Activated T-cell treated with anti-CD3 and anti-CD28 coated beads for 24 hours (primary cell): ENCODE measurements around the gene SFN.
"Not testable (repeated sequence)": the region's sequence is repeated elsewhere in the genome, so short reads cannot be mapped to it uniquely, and the experiment has no call there.

ENCODE experiments used
- DNase-seq: peaks from one replicate; pipeline ENCODE4 v3.0.0-alpha.2; 2020; ENCODE audit warnings: low read depth

SFN gene

DNA sequence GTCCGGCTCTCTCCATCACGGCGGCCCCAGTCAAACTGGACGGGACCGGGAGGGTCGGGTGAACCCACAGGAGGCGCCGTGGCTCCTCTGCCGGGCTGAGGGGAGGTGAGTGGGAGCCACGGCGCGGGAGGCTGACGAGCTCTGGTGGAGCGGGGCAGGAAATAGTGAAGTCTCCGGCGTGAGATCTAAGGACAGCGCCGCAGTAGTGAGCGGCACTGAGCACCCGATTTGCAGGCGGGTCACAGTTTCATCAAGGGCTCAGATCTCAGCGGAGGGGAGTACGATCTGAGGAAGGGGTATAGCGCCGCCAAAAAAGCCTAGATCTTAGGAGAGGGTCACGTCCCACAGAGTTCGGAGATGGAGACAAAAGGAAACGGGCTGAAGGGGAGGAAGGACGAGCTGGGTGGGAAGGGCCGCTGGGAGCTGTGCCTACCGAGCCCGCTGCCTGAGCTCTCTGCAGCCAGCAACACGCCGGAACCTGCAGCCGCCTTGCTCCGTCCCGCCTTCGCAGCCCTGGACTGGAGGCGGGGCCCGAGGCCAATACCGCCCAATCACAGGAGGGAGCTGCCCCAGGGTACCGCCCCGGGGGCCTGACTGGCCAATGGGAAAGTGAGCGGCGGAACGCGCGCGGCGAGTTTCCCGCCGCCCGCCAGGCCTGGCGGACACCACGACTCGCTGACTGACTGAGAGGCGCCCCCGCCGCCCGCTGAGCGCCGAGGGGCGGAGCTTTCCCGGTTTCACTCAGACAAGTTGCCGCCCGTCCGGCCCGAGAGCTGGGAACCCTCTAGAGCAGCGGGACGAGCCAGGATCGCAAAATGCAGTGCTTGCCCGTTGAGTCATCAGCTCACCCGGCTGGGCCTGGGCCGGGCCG is 1.9 kb downstream of the SFN start:
- peak; percentile 94 for DNase-seq

GRCh38 chr1:26873097-26873496 is 10.1 kb downstream of the SFN start:
- DNase-seq = not testable (repeated sequence)

- DNase-seq = no peak
Observed at GRCh38 chr1:26874896-26875295, 11.9 kb downstream of the SFN start.

DNA sequence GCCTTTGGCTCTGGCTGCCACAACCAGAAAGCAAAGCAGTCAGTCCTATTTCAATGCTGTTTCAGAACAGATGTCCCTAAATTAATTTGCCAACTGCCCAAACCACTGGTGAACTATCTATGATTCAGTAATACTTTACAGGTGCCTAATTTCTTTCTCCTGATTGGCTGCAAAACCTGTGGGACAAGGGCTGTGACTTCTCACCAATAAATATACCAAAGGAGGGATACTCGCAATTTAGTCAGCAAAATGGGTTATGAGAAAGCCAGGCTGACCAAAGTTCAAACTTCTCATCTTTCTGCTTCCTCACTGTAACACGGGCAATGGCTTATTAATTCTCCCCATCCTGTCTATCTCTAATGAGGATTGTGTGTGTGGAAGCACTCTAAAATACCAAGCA is 14.4 kb downstream of the SFN start:
- DNase-seq = no peak

DNA sequence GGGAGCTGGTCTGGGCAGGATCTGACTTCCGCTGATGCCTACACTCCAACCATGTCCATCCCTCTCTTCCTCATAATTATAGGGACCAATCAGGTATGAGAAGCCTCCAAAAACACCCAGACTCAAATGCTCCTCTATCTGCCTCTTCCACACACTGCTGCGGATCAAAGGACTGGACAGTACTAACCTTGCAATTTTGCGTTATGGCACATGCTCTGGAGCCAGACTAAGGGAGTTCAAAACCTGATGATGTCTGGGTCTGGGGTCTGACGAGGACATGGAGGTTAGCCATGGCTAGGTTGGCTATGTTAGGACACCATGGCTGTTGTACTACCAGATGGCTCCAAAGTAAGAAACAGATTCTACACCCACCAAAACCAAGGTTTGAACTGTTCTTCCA is 16.8 kb downstream of the SFN start:
- DNase-seq = no peak

GRCh38 chr1:26881611-26882010 is 18.7 kb downstream of the SFN start:
- not testable (repeated sequence) for DNase-seq

DNA sequence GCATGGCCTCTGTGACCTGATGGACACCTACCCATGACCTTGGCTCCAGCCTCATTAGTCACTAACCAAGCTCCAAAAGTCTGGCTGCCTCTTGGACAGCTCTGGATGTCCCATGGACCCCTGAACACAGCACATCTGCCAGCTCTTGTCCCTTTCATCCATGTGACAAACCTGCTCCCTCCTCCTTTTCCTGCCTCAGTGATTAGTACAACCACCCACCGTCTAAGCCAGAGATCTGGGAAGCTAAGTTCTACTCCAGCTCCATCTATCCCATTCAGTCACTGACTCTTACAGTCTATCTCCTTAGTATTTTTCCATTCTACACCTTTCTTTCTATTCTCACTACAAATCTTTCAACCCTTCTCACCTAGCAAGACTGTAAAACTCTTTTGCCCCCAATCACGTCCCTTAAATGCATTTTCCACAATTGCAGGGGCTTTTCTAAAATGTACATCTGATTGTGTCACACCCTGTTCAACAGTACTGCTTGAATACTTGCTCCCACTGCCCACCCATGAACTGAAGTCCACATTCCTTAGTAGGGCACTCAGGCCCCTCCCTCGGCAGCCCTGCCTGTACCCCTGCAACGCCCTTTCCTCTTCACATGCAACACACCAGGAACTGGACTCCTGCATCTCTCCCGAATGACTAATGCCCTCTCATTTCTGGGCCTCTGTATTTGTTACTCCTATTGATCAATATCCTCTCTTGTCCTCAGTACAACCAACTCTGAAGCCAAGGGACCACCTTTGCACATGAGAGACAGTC is 19.9 kb downstream of the SFN start:
- DNase-seq = no peak

GRCh38 chr1:26887125-26887524 is 24.2 kb downstream of the SFN start:
- no peak for DNase-seq

GRCh38 chr1:26888231-26888630 is 25.3 kb downstream of the SFN start:
- DNase-seq = no peak

DNA sequence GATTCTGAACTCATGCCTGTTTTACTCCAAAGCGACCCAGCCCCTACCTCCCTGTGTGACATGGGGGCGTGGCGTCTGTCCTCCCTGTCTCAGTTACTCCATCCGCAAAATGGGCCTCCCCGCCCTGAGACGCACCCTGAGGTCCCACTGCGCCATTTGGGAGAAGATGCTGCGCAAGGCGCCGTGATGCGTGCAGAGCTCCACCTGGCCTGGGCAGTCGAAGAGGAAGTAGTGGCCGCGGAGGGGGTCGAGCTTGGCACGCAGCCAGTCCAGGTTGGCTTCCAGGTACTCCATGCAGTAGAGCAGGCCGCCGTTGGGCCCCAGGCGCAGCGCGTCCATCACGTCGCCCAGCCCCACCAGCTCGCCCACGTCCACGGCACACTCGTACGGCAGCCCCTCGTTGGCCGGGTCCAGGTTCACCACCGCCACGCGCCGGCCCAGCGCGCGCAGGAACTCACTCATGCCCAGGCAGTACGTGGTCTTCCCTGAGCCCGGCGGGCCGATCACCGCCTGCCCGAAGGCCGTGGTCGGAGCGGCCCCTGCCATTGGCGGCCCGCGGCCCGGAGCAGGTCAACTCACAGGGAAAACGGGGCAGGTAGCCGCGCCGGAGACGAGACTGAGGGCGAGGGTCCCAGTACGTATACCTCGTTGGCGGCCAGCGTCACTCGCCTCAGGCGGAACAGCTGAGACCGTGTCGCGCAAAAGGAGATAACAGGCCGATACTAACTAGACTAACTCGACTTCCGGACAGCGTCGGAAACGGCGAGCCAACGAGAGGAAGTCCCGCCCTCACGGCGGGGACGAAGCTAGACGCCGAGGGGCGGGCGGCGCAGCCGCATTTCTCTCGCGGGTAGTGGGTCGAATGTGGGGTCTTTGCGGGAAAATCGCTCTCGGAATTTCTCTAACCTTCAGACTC is 26.9 kb downstream of the SFN start, which contains the start of gene GPN2:
Gene GPN2 (minus strand): TSS at position 733 of the 916 bp plus-strand sequence. CDS start 187 bp downstream, at position 546.
- DNase-seq = peak; percentile 71

DNA sequence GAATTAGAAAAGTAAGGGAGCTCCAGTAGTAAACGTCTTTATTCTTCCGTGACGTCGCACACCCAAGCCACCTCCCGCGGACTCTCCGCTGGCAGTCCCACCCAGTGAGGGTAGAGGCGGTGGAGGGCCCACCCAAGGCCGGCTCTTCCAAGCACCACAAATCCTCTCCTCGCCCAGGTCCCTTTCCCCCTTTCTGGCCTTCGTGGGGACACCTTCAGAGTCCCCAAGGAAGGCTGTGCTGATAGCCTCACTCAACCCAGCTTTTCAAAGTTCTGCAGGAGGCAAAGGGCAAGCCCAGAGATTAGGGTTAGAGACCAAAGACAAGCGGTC is 27.5 kb downstream of the SFN start:
- DNase-seq = no peak

GRCh38 chr1:26894263-26894662 is 31.3 kb downstream of the SFN start:
- DNase-seq = no peak

DNA sequence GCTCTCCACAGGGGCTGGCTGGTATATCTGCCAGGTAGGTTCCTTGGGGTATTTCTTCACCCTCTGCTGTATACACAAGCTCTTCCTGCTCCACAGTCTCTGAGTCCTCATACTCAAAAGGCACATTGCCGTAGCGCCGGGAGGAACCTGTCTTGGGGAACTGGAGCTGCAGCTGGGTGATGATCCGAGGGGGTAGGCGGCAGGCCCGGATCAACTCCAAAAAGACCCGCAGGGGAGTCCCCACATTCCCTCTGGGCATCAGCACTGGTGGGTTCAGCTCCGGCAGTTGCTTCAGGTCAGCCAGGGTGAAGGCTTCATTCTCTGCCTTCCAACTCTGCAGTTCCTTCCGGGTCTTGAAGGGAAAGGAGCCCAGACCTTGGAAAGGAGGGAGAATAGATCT is 34.4 kb downstream of the SFN start:
- DNase-seq = no peak

- peak; percentile 82 for DNase-seq
Observed at GRCh38 chr1:26900001-26900814, 37.3 kb downstream of the SFN start, which contains the start of gene GPATCH3. Gene GPATCH3, minus strand, starts transcription at chr1:26900467. Its CDS starts 25 bp downstream, at chr1:26900442.

- DNase-seq = no peak
Observed at GRCh38 chr1:26900815-26901511, 38.0 kb downstream of the SFN start.

- no peak for DNase-seq
Observed at GRCh38 chr1:26907071-26907917, 44.3 kb downstream of the SFN start.

DNA sequence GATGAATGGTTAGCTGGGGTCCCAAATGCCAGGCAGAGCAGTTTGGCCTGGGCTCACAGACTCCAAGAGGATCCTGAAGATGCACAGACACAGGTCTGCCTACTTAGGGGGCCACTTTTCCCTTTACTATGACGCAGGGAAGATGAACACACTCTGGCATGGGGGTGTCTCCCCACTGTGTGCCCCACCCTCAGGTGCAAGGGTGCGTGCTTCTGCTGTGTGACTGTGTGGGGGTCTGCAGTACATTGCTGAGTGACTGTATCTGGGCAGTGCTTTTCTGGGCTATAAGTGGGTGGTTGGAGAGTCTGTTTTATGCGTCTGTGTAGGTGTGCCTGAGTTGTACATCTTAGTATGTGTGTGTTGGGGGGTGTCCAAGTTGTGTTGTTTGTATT is 47.0 kb downstream of the SFN start:
- DNase-seq = no peak

DNA sequence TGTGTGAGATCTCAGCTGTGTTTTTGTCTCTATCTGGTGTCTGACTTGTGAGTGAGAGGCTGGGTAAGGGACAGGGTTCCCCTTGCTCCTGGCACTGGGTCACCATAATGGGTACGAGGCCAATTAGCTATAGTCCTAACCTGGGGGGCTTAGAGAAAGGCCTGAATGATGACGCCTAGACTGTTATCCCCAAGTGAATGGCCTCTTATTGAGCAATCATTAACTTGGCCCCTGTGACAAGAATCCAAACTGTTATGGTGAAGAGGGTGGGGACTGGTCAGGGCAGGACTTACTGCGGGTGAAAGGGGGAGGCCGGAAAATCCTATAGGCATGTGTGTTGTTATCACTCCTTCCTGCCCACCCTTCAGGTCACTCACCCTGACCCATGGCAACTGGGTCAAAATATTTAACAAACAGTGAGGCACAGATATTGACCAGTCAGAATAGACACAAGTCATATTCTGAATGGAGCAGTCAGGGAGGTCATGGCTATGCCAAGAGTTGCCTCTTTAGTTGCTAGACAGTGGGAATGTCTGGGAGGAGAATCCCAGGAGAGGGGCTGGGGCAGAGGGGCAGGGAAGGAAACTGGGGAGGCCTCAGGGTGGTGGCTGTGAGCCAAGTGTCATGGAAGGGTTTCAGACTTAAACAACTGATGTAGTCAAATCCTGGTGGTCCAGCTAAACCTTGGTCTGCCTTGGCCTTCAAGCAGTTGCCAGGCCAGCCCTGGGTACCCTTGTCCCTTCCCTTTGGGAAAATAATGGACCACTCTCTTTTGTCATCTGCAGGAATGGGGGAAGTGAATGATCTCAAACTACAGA is 47.6 kb downstream of the SFN start:
- no peak for DNase-seq
